Left hindlimb (tissue), 1 donor: ENCODE measurements around the gene CD81.

Experiments used
- DNase-seq: peaks from one replicate; pipeline ENCODE4 v3.0.0-alpha.2; 2018

Gene CD81

GRCh38 chr11:2442589-2442988, 65.5 kb downstream of the CD81 start:
- no peak for DNase-seq

DNA sequence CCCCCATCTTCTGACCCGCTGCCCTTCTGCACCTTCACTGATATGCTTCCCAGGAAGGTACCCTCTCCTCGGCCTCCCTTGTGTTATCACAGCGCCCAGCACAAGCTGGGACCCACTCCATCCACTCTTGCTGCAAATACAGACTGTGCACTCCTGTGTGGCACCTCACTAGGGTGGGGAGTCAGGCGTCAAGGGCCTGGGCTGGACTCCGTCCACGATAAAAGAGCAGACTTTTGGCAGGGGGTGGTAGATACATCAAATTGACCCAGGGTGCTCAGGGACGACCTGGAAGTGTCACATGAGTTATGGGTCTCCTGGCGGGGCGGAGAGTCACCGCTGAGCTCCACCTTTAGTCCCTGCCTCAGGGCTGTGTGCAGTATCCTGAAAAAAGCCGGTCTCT, 66.3 kb downstream of the CD81 start:
- peak; percentile 18 for DNase-seq

GRCh38 chr11:2443881-2444820, 67.0 kb downstream of the CD81 start, which contains the start of gene TRPM5:
Gene TRPM5 (minus strand): TSS chr11:2444514. CDS start chr11:2423036, 21,478 bp downstream.
- DNase-seq = peak; percentile 48

- peak; percentile 40 for DNase-seq
Measured at GRCh38 chr11:2444821-2445745, 68.0 kb downstream of the CD81 start, which contains the start of gene KCNQ1. Gene KCNQ1 (plus strand): TSS chr11:2445008. CDS start chr11:2445099, 91 bp downstream.

DNA sequence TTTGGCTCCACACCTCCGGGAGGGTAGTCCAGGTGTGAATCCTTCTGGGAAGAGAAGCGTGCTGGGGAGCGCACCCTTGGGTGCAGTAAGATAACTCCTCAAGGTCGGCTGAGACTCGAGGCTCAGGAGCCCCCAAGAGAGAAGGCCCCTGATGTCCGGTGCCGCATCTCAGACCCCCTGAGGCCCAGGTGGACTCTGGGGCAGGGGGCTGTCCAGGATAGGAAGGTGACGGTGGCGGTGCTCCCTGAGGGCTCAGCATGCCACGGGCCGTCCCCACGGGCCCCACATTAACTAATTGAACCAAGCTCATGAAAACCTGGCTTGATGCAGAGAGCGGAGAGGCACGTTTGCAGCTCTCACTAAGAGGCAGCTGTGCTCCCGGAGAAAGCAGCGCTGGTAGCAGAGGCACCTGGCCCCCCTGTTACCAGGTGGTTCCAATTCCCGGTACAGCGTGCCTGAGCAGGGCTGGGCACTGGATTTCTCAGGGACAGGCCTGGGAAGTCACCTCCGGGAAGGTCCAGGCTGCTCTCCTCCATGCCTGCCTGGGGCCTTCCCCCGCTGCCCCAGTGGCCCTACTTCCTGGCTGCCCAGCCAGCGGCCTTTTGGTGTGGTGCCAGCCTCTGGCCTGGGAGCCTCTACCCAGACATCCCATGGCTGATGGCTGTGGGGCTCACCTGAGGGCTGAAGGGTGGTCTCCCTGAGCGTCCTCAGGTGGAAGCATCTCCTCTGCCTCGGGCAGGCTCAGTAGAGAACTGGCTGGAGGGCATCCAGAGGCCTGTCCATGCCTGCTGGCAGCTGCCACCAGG, 68.8 kb downstream of the CD81 start:
- peak; percentile 22 for DNase-seq

GRCh38 chr11:2446590-2447252, 69.6 kb downstream of the CD81 start:
- peak; percentile 26 for DNase-seq
